CD4-positive, CD25-positive, alpha-beta regulatory T cell (primary cell): ENCODE data around the gene PUS3. TPM values are rescaled to one million over a fixed set of nuclear protein-coding genes. Genes with fewer than 3 reads are reported as not detected.
A peak's percentile ranks its signal among the peaks of the same experiment; 100 is the strongest.
"Not testable (repeated sequence)": the region's sequence is repeated elsewhere in the genome, so short reads cannot be mapped to it uniquely, and the experiment has no call there.

Source experiments
- ATAC-seq, 2 donors: fragments of 150-1000 bp; cut with Tn5 transposase; one replicate each; pipeline ENCODE4 v1.10.0; 2021; ENCODE audit warnings: low read depth in 2 of 2, moderate number of reproducible peaks in 2 of 2, moderate library complexity in 1 of 2
- DNase-seq, 3 donors: peaks; one replicate each; pipeline versions ENCODE4 v3.0.0 to v3.0.0-alpha.2; 2012 to 2022; ENCODE audit warnings: mixed read lengths in 1 of 3
- H3K27ac ChIP-seq: one replicate; pipeline ENCODE4 v1.7.0; 2013; ENCODE audit warnings: mild to moderate bottlenecking, low read length; ENCODE audit not compliant: insufficient read depth, poor library complexity, severe bottlenecking
- H3K27me3 ChIP-seq: one replicate; pipeline ENCODE4 v1.7.0; 2013; ENCODE audit warnings: low read length; ENCODE audit not compliant: control insufficient read depth, insufficient read depth
- H3K36me3 ChIP-seq: one replicate; pipeline ENCODE4 v1.7.0; 2013; ENCODE audit warnings: mild to moderate bottlenecking, low read length, moderate library complexity; ENCODE audit not compliant: control insufficient read depth, insufficient read depth
- H3K4me1 ChIP-seq: 2 replicates; pipeline ENCODE4 v1.7.0; 2013; ENCODE audit warnings: mild to moderate bottlenecking, low read length; ENCODE audit not compliant: insufficient read depth, control insufficient read depth, poor library complexity, severe bottlenecking
- H3K4me3 ChIP-seq: one replicate; pipeline ENCODE4 v1.7.0; 2013; ENCODE audit warnings: low read depth, mild to moderate bottlenecking, low read length, moderate library complexity
- H3K9me3 ChIP-seq, 2 experiments: 1 replicate in 1 of 2; 2 replicates in 1 of 2; pipeline ENCODE4 v1.7.0; 2013; ENCODE audit warnings: low read length in 2 of 2, mild to moderate bottlenecking in 1 of 2, moderate library complexity in 1 of 2; ENCODE audit not compliant: control insufficient read depth in 2 of 2
- H3K27ac Mint-ChIP-seq, 3 donors: one replicate each; pipeline ENCODE4 v1.8.0; 2020 to 2022; ENCODE audit warnings: mild to moderate bottlenecking in 3 of 3, mixed read lengths in 3 of 3, moderate library complexity in 2 of 3
- H3K27me3 Mint-ChIP-seq: one replicate; pipeline ENCODE4 v1.8.0; 2022; ENCODE audit warnings: mild to moderate bottlenecking, mixed read lengths
- H3K36me3 Mint-ChIP-seq: one replicate; pipeline ENCODE4 v1.8.0; 2020; ENCODE audit warnings: mixed read lengths
- H3K4me1 Mint-ChIP-seq, 4 donors: one replicate each; pipeline ENCODE4 v1.8.0; 2020 to 2022; ENCODE audit warnings: mixed read lengths in 4 of 4, mild to moderate bottlenecking in 1 of 4
- H3K4me3 Mint-ChIP-seq, 4 donors: one replicate each; pipeline ENCODE4 v1.8.0; 2020 to 2022; ENCODE audit warnings: mild to moderate bottlenecking in 4 of 4, mixed read lengths in 4 of 4, moderate library complexity in 3 of 4
- H3K9me3 Mint-ChIP-seq, 7 donors: one replicate each; pipeline ENCODE4 v1.8.0; 2020 to 2022; ENCODE audit warnings: mixed read lengths in 7 of 7, mild to moderate bottlenecking in 3 of 7, moderate library complexity in 2 of 7
- polyA plus RNA-seq, 4 donors: library from polyadenylated mRNA; unstranded; fragments of 300-500 nt; fragmentation: Illumina TruSeq; gene quantifications; one replicate each; pipeline ENCODE4 v1.2.3, GENCODE V29; 2021
- total RNA-seq: library from RNA; stranded (reverse); gene quantifications from one replicate; pipeline ENCODE4 v1.2.3, GENCODE V29; 2022

Gene PUS3
- total and polyA plus RNA-seq, 5 donors from 2014 or later: 4.8 to 15.1 (median 14.0) TPM

DNA sequence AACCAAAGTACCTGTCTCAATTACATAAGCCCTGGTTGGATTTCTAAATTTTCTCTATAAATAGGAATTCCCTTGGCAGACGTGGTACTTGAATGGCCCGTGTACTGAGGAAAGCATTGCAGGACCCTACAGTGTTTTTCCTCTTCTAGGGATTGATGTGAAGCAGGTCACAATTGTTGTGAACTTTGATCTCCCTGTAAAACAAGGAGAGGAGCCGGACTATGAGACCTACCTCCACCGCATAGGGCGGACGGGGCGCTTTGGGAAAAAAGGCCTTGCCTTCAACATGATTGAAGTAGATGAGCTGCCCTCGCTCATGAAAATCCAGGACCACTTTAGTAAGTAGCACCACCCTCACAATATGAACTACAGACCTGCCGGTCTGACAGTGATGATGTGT, 18.0 kb upstream of the PUS3 start:
- Mint-ChIP-seq H3K4me1 (peaks cover 0 to 4% (median 0%) of the 10 kb centered on the region in 4 donors), H3K36me3 (no peaks in the 10 kb centered on the region), H3K9me3 (peaks cover 0 to 2% (median 0%) of the 10 kb centered on the region in 7 donors), H3K27ac (no peak overlapping the region), H3K4me3 (no peak overlapping the region), H3K27me3 (peaks cover 27% of the 10 kb centered on the region)
- Histone ChIP-seq H3K4me3 (no peak overlapping the region), H3K9me3 (no peaks in the 10 kb centered on the region), H3K27ac (no peak overlapping the region), H3K27me3 (peaks cover 13% of the 10 kb centered on the region), H3K4me1 (no peaks in the 10 kb centered on the region), H3K36me3 (no peaks in the 10 kb centered on the region)
- DNase-seq (no peak), ATAC-seq (no peak)

DNA sequence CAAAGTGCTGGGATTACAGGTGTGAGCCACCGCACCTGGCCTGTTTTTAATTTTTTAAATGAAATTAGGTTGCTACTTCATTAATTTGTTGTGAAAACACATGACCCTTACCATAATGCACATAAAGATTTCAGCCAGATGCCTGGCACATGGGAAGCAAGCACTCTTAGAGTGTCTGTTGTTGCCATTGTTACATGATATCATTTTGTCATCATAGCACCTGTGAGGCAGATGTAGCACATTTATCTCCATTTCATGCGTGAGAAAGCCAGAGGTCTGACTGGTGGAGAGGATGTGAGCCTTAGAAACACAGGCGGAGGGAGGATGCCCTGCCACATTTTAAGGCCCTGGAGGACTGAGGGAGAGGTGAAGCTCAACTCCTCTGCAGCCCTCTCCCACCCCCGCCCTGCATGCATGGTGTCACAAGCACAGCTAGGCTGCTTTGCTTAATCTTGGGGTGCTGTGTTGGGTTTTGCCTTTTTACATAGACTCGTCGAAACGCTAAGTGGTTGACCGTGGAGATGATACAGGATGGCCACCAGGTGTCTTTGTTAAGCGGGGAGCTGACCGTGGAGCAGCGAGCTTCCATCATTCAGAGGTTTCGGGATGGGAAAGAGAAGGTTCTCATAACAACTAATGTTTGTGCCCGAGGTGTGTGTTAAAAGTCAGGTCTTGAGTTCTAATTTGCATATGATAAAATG, 15.3 kb upstream of the PUS3 start:
- no peak for DNase-seq
- peaks cover 25% of the 10 kb centered on the region for H3K27me3 Mint-ChIP-seq
- H3K27ac ChIP-seq: no peak overlapping the region
- H3K27ac Mint-ChIP-seq: no peak overlapping the region
- no peaks in the 10 kb centered on the region for H3K4me1 ChIP-seq
- no peaks in the 10 kb centered on the region for H3K36me3 Mint-ChIP-seq
- no peaks in the 10 kb centered on the region for H3K36me3 ChIP-seq
- no peaks in the 10 kb centered on the region for H3K9me3 ChIP-seq
- H3K9me3 Mint-ChIP-seq: peaks cover 0 to 2% (median 0%) of the 10 kb centered on the region in 7 donors
- no peak for ATAC-seq
- peaks cover 20% of the 10 kb centered on the region for H3K27me3 ChIP-seq
- no peak overlapping the region for H3K4me3 Mint-ChIP-seq
- H3K4me1 Mint-ChIP-seq: peaks cover 0 to 4% (median 0%) of the 10 kb centered on the region in 4 donors
- no peak overlapping the region for H3K4me3 ChIP-seq

DNA sequence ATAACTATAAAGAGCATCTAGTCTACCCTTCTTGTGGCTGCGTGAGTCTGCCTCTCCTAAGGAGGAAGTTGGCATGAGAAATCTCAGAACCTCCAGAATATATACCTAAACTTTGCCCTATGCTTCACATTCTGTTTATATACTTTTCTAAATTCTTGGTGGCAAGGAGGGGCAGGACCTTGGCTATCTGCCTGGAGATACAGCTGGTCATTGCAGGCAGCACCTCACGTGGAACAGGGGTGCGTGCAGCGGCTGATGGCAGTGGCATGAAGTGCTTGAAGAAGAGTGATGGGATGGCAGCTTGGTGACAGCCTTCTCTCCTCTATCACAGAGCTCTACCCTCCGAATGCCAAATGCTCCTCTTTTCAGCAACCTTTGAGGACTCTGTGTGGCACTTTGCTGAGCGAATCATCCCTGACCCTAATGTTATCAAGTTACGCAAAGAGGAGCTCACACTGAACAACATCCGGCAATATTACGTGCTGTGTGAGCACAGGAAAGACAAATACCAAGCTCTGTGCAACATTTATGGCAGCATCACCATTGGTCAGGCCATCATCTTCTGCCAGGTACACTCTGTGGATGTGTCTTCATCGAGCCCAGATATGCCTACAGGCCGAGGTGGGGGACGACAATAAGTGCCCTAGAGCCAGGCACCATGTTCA, 13.8 kb upstream of the PUS3 start:
- no peak for DNase-seq
- H3K27me3 Mint-ChIP-seq: peaks cover 24% of the 10 kb centered on the region
- no peaks in the 10 kb centered on the region for H3K36me3 Mint-ChIP-seq
- Histone ChIP-seq H3K27me3 (peaks cover 20% of the 10 kb centered on the region), H3K36me3 (no peaks in the 10 kb centered on the region), H3K27ac (no peak overlapping the region), H3K9me3 (no peaks in the 10 kb centered on the region), H3K4me1 (no peaks in the 10 kb centered on the region), H3K4me3 (no peak overlapping the region)
- no peaks in the 10 kb centered on the region for H3K4me1 Mint-ChIP-seq
- H3K9me3 Mint-ChIP-seq: peaks cover 0 to 4% (median 0%) of the 10 kb centered on the region in 7 donors
- no peak overlapping the region for H3K27ac Mint-ChIP-seq
- no peak overlapping the region for H3K4me3 Mint-ChIP-seq
- no peak for ATAC-seq

DNA sequence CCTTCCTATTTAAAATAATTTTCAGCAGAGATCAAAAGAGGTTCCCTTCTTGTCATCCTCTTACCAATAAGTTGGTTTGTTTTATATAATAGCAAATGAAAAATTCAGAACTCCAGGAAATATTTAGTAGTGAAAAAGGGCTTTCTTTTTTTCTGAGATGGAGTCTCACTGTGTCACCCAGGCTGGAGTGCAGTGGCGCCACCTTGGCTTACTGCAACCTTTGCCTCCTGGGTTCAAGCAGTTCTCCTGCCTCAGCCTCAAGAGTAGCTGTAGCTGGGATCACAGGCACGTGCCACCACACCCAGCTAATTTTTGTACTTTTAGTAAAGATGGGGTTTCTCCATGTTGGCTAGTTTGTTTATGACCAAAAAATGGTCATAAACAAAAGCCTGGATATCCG, 11.6 kb upstream of the PUS3 start:
- not testable (repeated sequence) for H3K36me3 ChIP-seq, H3K27ac ChIP-seq, ATAC-seq, H3K4me1 ChIP-seq, H3K36me3 Mint-ChIP-seq, H3K4me3 ChIP-seq, H3K27ac Mint-ChIP-seq, H3K4me1 Mint-ChIP-seq, H3K4me3 Mint-ChIP-seq, DNase-seq, H3K9me3 ChIP-seq, H3K9me3 Mint-ChIP-seq
- peaks cover 42% of the 10 kb centered on the region for H3K27me3 Mint-ChIP-seq
- peaks cover 23% of the 10 kb centered on the region for H3K27me3 ChIP-seq

DNA sequence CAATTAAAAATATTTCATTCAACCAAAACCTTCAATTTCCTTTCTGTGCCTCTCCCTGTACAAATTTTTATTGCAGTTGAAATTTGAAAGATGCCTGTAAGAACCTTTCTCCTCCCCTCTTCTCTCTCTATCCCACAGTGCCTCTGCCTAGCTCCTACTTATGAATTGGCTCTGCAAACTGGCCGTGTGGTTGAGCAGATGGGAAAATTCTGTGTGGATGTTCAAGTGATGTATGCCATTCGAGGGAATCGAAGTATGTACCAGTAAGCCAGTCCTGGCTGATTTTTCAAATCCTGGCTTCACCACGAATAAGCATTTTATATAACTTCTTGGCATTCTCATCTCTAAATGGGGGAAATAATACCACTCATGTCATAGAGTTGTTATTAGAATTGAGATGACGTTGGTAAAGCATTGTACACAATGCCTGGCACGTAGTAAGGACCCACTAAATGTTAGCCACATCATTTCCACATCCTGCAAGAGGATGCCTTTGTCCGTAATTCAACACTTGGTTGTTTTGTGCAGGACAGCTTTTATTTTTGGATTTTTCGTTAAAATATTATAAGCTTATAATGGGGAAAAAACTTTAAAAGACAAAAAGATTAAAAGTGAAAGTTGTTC, 7.3 kb upstream of the PUS3 start:
- Mint-ChIP-seq H3K9me3 (peaks cover 0 to 3% (median 0%) of the 10 kb centered on the region in 7 donors), H3K27ac (no peak overlapping the region), H3K4me1 (peaks cover 0 to 5% (median 0%) of the 10 kb centered on the region in 4 donors), H3K27me3 (peaks cover 60% of the 10 kb centered on the region), H3K4me3 (peak overlapping the region in 1 of 4 donors; percentile 49), H3K36me3 (no peaks in the 10 kb centered on the region)
- Histone ChIP-seq H3K4me1 (no peaks in the 10 kb centered on the region), H3K27ac (no peak overlapping the region), H3K9me3 (no peaks in the 10 kb centered on the region), H3K36me3 (no peaks in the 10 kb centered on the region), H3K4me3 (no peak overlapping the region), H3K27me3 (peaks cover 25% of the 10 kb centered on the region)
- DNase-seq: no peak
- no peak for ATAC-seq

DNA sequence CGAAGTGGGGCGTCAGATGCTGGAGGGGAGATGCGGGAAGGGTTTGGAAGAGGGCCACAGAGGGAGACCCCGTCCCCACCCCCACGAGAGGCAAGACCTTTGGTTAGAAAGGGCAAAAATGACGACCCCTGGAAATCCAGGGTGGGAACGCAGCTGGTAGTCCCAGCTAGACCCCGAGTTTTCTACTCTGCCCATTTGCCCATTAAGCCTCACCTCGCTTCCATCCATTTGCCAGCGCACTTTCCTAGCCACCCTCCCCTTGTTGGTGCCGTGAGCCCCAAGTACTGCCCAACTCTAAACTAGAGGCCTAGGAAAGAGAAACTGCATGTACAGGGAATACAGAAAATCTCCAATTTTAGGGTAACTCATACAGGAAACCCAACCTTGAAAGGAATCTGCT, 1.7 kb upstream of the PUS3 start:
- H3K27me3 Mint-ChIP-seq: peaks cover 47% of the 10 kb centered on the region
- Histone ChIP-seq H3K4me1 (peaks cover 24% of the 10 kb centered on the region), H3K9me3 (no peaks in the 10 kb centered on the region), H3K27me3 (peaks cover 24% of the 10 kb centered on the region), H3K4me3 (no peak overlapping the region), H3K27ac (no peak overlapping the region), H3K36me3 (peaks cover 7% of the 10 kb centered on the region)
- peaks cover 13 to 39% (median 29%) of the 10 kb centered on the region in 4 donors for H3K4me1 Mint-ChIP-seq
- H3K9me3 Mint-ChIP-seq: peaks cover 0 to 4% (median 0%) of the 10 kb centered on the region in 7 donors
- peak overlapping the region; percentile 39 to 88 (median 83) for H3K4me3 Mint-ChIP-seq
- H3K27ac Mint-ChIP-seq: no peak overlapping the region
- peaks cover 8% of the 10 kb centered on the region for H3K36me3 Mint-ChIP-seq
- DNase-seq: no peak
- no peak for ATAC-seq

DNA sequence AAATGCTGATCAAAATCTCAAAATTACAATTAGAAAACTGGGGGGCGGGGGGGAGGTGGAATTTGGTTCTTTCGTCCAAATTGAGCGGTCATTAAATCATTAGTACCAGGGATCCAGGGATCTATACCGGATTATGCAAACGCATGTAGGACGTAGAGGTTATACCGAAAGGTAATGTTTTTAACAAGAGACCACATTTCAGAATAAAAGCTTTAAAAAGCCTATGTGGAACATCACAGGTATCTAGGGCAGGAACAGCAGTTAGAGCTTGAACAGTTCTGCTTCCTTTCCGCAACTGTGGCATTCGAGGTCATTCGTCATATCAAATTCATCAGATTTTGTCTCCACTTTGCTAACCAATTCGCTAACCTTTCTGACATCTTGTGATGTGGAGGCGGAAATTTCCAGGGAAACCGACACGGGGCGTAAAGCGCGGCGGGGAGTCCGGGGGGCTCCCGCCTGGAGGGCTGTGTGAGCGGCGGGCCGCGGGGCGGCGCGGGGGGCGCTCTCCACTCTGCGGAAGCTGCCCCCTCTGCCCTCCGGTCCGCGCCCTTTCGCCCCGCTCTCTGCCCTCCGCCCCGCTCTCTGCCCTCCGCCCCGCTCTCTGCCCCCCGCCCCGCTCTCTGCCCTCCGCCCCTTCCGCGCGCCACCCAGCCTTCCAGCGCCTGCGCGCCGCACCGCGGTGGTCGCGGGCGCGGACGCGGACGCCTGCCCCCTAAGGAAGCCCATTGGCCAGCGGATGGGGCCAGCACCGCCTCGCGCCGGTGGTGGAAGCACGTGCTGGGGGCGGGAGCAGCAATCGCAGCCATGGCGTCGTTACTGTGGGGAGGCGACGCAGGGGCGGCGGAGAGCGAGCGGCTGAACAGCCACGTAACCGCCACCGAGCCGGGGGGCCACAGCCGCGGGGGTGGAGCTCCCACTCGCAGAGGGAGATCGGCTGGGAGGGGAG, 979 bp upstream of the PUS3 start, which contains the start of gene DDX25:
TSS of gene DDX25 (plus strand) at position 798 of the 949 bp plus-strand sequence. CDS start at position 808, 10 bp downstream.
- Mint-ChIP-seq H3K9me3 (peaks cover 0 to 4% (median 0%) of the 10 kb centered on the region in 7 donors), H3K27me3 (peaks cover 45% of the 10 kb centered on the region), H3K36me3 (peaks cover 15% of the 10 kb centered on the region), H3K4me3 (peak within 1 kb of the TSS; percentile 90 to 98 (median 93)), H3K27ac (peak within 1 kb of the TSS; percentile 93), H3K4me1 (peaks cover 20 to 43% (median 32%) of the 10 kb centered on the region in 4 donors)
- Histone ChIP-seq H3K27me3 (peaks cover 22% of the 10 kb centered on the region), H3K4me3 (peak within 1 kb of the TSS; percentile 100), H3K9me3 (no peaks in the 10 kb centered on the region), H3K27ac (no peak within 1 kb of the TSS), H3K36me3 (peaks cover 12% of the 10 kb centered on the region), H3K4me1 (peaks cover 24% of the 10 kb centered on the region)
- DNase-seq (peak; percentile 12 to 17 (median 16)), ATAC-seq (no peak)
